NK-92 (cell line): ENCODE measurements around the gene PKD1L1.
"Not testable (repeated sequence)": the region's sequence is repeated elsewhere in the genome, so short reads cannot be mapped to it uniquely, and the experiment has no call there.

Experiments
- DNase-seq: peaks from one replicate; lab custom pipeline; 2025; ENCODE audit not compliant: unreplicated experiment; lab: John Stamatoyannopoulos, UW

Gene PKD1L1

GRCh38 chr7:47948141-47948790 is at the start of gene PKD1L1:
TSS of gene PKD1L1 (minus strand) at chr7:47948466. CDS start at chr7:47948440, 26 bp downstream.
- DNase-seq: no peak

GRCh38 chr7:47992446-47992845 is 44.2 kb upstream of the PKD1L1 start:
- no peak for DNase-seq

- DNase-seq: peak; percentile 49
Measured at GRCh38 chr7:47991741-47992311, 43.6 kb upstream of the PKD1L1 start.

- no peak for DNase-seq
Measured at GRCh38 chr7:47991270-47991669, 43.0 kb upstream of the PKD1L1 start.

GRCh38 chr7:47990592-47990991 is 42.3 kb upstream of the PKD1L1 start:
- no peak for DNase-seq

GRCh38 chr7:47989607-47990400 is 41.5 kb upstream of the PKD1L1 start:
- not testable (repeated sequence) for DNase-seq

- no peak for DNase-seq
Measured at GRCh38 chr7:47988496-47989386, 40.5 kb upstream of the PKD1L1 start.

- no peak for DNase-seq
Measured at GRCh38 chr7:47982610-47983009, 34.3 kb upstream of the PKD1L1 start.

GRCh38 chr7:47980648-47981047 is 32.4 kb upstream of the PKD1L1 start:
- DNase-seq: not testable (repeated sequence)

- DNase-seq: no peak
Measured at GRCh38 chr7:47979832-47980181, 31.5 kb upstream of the PKD1L1 start.

GRCh38 chr7:47979145-47979831 is 31.0 kb upstream of the PKD1L1 start, which contains the start of gene HUS1:
TSS of gene HUS1 (minus strand) at chr7:47979615. CDS start at chr7:47979519, 96 bp downstream.
- peak; percentile 43 for DNase-seq

GRCh38 chr7:47978790-47979144 is 30.5 kb upstream of the PKD1L1 start:
- no peak for DNase-seq

- DNase-seq: no peak
Measured at GRCh38 chr7:47973739-47974138, 25.5 kb upstream of the PKD1L1 start.

GRCh38 chr7:47970761-47971160 is 22.5 kb upstream of the PKD1L1 start:
- no peak for DNase-seq

- DNase-seq: no peak
Measured at GRCh38 chr7:47968847-47969774, 20.8 kb upstream of the PKD1L1 start.

GRCh38 chr7:47967708-47968107 is 19.4 kb upstream of the PKD1L1 start:
- no peak for DNase-seq

GRCh38 chr7:47967123-47967522 is 18.9 kb upstream of the PKD1L1 start:
- DNase-seq: no peak

GRCh38 chr7:47965456-47965855 is 17.2 kb upstream of the PKD1L1 start:
- no peak for DNase-seq

- DNase-seq: no peak
Measured at GRCh38 chr7:47962262-47962661, 14.0 kb upstream of the PKD1L1 start.

- DNase-seq: no peak
Measured at GRCh38 chr7:47957156-47957555, 8.9 kb upstream of the PKD1L1 start.
